LNCaP clone FGC (cell line): ENCODE data around the gene DDC.
A peak's percentile ranks its signal among the peaks of the same experiment; 100 is the strongest.

Source experiments
- DNase-seq: peaks from one replicate; pipeline ENCODE4 v3.0.0-alpha.2; 2011; ENCODE audit warnings: low read depth
- H3K4me3 ChIP-seq: 2 replicates; pipeline ENCODE4 v1.5.1; 2011; ENCODE audit warnings: mild to moderate bottlenecking, low read depth, low read length, control low read depth
- TF ChIP-seq, protein P1 (sequence below): IDR thresholded peaks from 2 replicates; pipeline ENCODE4 v1.5.1; 2012; ENCODE audit warnings: mild to moderate bottlenecking; ENCODE audit not compliant: control insufficient read depth, insufficient read depth; ENCODE audit errors: extremely low read depth

Gene DDC

DNA sequence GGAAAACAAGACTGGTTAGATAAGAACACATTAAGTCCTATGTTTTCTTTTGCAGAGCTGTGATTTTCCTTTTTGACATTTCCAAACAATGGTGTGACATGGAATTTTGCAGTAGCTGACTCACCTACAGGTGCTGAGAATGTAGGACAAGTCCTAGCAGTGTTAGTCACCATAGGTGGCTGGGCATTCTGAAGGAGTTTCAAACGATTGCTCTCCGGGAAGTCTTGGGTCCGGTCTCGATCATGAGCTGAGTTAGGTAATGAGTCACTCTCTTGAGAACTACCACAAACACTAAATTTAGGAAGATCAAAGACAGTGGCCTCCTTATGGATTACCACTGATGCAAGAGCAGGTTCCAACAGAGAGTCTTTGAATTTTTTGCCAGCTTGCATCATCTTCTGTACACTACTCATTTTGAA lies 118.7 kb downstream of the DDC start:
- no peak for DNase-seq
- TF ChIP-seq, protein P1, sequence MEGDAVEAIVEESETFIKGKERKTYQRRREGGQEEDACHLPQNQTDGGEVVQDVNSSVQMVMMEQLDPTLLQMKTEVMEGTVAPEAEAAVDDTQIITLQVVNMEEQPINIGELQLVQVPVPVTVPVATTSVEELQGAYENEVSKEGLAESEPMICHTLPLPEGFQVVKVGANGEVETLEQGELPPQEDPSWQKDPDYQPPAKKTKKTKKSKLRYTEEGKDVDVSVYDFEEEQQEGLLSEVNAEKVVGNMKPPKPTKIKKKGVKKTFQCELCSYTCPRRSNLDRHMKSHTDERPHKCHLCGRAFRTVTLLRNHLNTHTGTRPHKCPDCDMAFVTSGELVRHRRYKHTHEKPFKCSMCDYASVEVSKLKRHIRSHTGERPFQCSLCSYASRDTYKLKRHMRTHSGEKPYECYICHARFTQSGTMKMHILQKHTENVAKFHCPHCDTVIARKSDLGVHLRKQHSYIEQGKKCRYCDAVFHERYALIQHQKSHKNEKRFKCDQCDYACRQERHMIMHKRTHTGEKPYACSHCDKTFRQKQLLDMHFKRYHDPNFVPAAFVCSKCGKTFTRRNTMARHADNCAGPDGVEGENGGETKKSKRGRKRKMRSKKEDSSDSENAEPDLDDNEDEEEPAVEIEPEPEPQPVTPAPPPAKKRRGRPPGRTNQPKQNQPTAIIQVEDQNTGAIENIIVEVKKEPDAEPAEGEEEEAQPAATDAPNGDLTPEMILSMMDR: no peak

DNA sequence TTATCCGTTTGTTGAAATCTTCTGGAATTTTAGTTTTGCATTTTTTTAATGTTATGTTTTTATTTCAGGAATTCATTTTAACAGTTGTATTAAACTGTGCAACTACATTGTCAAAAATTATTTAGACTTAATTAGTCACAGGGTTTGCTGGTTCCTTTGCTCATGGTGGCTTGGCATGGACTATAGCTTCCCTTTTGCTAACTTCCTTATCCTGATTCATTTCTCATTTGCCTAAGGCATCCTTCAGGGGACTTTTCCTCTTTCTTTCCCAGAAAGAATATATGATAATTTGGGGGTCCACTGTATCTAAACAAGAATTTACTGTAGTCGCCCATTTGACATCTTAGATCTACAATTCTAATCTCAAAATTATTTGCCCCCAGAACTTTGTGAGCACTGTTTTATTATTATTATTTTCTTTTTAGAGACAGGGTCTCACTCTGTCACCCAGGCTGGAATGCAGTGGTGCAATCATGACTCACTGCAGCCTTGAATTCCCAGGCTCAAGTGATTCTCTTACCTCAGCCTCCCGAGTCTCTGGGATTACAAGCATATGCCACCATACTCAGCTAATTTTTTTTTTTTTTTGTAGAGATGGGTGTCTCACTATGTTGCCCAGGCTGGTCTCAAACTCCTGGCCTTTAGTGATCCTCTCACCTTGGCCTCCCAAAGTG lies 128.9 kb downstream of the DDC start:
- TF ChIP-seq, protein P1: no peak
- no peak overlapping the region for H3K4me3 ChIP-seq
- DNase-seq: no peak

More for the DNA sequence above, 118.7 kb downstream of the DDC start:
- H3K4me3 ChIP-seq: no peak overlapping the region

DNA sequence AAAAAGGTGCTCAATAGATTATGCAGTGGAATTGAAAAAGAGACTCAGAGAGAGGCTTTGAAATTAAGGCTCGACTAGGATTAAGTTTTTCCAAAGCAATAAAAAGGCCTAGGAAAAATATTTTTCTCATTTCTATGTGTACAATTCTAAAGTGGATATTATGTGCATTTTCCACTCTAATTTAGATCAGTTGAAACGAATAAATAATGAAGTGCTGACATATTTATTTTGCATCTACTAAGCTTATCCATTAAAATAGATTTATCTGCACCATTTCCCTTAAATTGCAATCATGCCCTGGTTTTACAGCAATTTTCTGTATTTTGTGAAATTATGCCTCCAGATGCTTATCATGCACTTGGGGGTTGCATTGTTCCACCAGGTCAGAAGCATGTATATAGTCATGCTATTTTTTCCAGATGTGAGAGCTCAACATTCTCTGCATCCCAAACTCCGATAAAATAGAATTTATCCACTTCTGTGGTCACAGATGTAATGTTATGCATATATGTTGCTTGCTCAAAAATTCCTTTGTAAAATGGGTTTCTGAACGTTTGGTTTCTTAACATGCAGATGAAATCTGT lies 133.4 kb downstream of the DDC start:
- H3K4me3 ChIP-seq: no peak overlapping the region
- TF ChIP-seq, protein P1: no peak
- no peak for DNase-seq

DNA sequence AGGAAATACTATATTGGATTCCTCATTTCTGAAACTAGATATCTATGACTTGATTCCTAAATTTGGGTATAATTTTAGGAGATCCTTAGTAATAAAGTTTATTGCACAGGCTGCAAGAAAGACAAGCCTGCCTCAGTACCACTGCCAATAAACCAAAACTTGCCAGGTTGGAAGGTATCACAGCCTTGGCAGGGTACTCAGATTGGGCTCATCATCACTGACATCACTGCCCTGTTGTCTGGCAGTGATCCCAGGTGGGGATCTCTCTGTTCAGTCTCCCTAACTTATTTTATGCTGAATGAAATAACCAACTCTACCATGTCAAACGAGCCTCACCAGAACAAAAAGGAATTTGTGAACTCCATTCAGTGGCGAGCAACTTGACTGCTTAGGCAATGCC lies 133.9 kb downstream of the DDC start:
- no peak overlapping the region for H3K4me3 ChIP-seq
- DNase-seq: peak; percentile 6
- TF ChIP-seq, protein P1: no peak

DNA sequence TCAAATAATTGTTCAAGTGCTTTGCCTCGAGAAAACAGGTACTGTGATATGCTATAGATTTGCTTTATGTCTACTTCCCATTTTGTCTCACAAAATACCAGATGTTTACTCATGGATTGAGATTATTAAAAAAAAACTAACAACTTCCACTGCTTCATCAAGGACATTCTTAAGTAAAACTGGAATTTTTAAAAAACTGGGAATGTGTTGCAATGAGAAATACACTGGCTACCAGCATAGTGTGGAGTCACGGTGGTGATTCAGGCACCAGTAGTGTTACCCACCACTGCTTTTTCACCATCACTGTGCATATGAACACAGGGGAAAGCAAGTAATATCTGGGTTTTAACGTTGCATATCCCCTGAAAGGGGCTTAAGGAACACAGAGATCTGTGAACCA lies 136.3 kb downstream of the DDC start:
- DNase-seq: no peak
- TF ChIP-seq, protein P1: no peak
- H3K4me3 ChIP-seq: no peak overlapping the region

DNA sequence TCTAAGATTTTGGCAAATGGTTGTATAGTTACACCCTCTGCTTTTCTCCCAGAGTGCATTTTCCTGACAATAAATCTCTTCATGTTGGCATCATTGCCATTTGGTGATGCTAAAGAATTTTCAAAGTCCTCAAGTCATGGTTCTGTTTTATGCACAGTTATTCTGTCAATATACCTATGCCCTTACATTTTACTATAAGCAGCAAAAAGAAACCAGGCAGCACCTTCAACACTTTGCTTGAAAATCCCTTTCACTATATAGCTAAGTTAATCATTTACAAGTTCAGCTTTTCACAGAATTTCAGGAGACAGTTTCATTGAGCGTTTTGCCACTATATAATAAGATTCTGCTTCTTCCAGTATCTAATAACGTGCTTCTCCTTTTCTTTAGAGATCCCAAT lies 137.7 kb downstream of the DDC start:
- no peak for DNase-seq
- TF ChIP-seq, protein P1: no peak
- no peak overlapping the region for H3K4me3 ChIP-seq
